GM18520 (cell line): ENCODE measurements around the gene GCLM.

ENCODE experiments used
- ATAC-seq: cut with Tn5 transposase; IDR thresholded peaks from one replicate; pipeline ENCODE4 v1.9.1; 2021; ENCODE audit not compliant: unreplicated experiment

The GCLM gene

GRCh38 chr1:93847811-93848288 is 61.4 kb downstream of the GCLM start:
- peak; percentile 8 for ATAC-seq

- ATAC-seq: peak; percentile 65
Measured at GRCh38 chr1:93846992-93847810, 62.0 kb downstream of the GCLM start.

GRCh38 chr1:93846206-93846991 is 62.8 kb downstream of the GCLM start:
- ATAC-seq: peak; percentile 31

GRCh38 chr1:93845538-93846205 is 63.6 kb downstream of the GCLM start:
- peak; percentile 9 for ATAC-seq

- ATAC-seq: no peak
Measured at GRCh38 chr1:93844262-93845045, 64.8 kb downstream of the GCLM start.

GRCh38 chr1:93842750-93843500 is 66.3 kb downstream of the GCLM start:
- no peak for ATAC-seq

- no peak for ATAC-seq
Measured at GRCh38 chr1:93841771-93842170, 67.5 kb downstream of the GCLM start.

GRCh38 chr1:93840956-93841482 is 68.2 kb downstream of the GCLM start:
- ATAC-seq: no peak

GRCh38 chr1:93839753-93840152 is 69.5 kb downstream of the GCLM start:
- ATAC-seq: no peak

GRCh38 chr1:93839307-93839706 is 69.9 kb downstream of the GCLM start:
- ATAC-seq: no peak

- no peak for ATAC-seq
Measured at GRCh38 chr1:93837961-93838360, 71.3 kb downstream of the GCLM start.
